Lower leg skin (tissue), 3 donors: ENCODE results near the gene CABLES1.
"Not testable (repeated sequence)": the region's sequence is repeated elsewhere in the genome, so short reads cannot be mapped to it uniquely, and the experiment has no call there.

ENCODE experiments used
- CTCF ChIP-seq, 3 donors: fragments of 450-650 bp; IDR thresholded peaks; one replicate each; pipeline ENCODE4 v1.5.1; 2016; ENCODE audit warnings: antibody characterized with exemption in 3 of 3, mild to moderate bottlenecking in 3 of 3, moderate library complexity in 2 of 3
- POLR2A ChIP-seq, 2 donors: fragments of 450-650 bp; IDR thresholded peaks; one replicate each; pipeline ENCODE4 v1.6.1; 2016 to 2017; ENCODE audit warnings: antibody characterized with exemption in 2 of 2, mild to moderate bottlenecking in 1 of 2, moderate library complexity in 1 of 2

- TF ChIP-seq CTCF, POLR2A (IDR thresholded peaks at IDR 0.05): not testable (repeated sequence)
Observed at GRCh38 chr18:23285581-23285980, 150.3 kb downstream of the CABLES1 start.
